ENCODE results near the gene KLHL22.

Gene KLHL22

GRCh38 chr22:20446383-20446970, 49.1 kb downstream of the KLHL22 start:
- Histone ChIP-seq H3K4me1 (ENCODE audit: control insufficient read depth, insufficient read depth, low read length) (no peaks in the 10 kb centered on the region), H3K27me3 (ENCODE audit: control insufficient read depth, insufficient read depth, low read length, poor library complexity, severe bottlenecking) (no peaks in the 10 kb centered on the region), H3K9me3 (ENCODE audit: control insufficient read depth, low read length) (no peaks in the 10 kb centered on the region), H3K27ac (ENCODE audit: insufficient read depth, low read depth, low read length, poor library complexity, severe bottlenecking) (no peak overlapping the region), H3K4me3 (ENCODE audit: insufficient read depth, low read depth, low read length) (no peak overlapping the region), H3K36me3 (ENCODE audit: control insufficient read depth, insufficient read depth, low read length) (peaks cover 3% of the 10 kb centered on the region)
- WGBS, 2 experiments: 96% methylated on average over 21 of the region's 21 CpGs

- WGBS, 2 experiments: 95 to 98% methylated on average over 4 of the region's 4 CpGs
- Histone ChIP-seq H3K27me3 (ENCODE audit: control insufficient read depth, insufficient read depth, low read length, poor library complexity, severe bottlenecking) (peaks cover 7% of the 10 kb centered on the region), H3K36me3 (ENCODE audit: control insufficient read depth, insufficient read depth, low read length) (peaks cover 3% of the 10 kb centered on the region), H3K27ac (ENCODE audit: insufficient read depth, low read depth, low read length, poor library complexity, severe bottlenecking) (no peak overlapping the region), H3K9me3 (ENCODE audit: control insufficient read depth, low read length) (no peaks in the 10 kb centered on the region), H3K4me1 (ENCODE audit: control insufficient read depth, insufficient read depth, low read length) (no peaks in the 10 kb centered on the region), H3K4me3 (ENCODE audit: insufficient read depth, low read depth, low read length) (no peak overlapping the region)
Measured at GRCh38 chr22:20444325-20444724, 51.3 kb downstream of the KLHL22 start.

DNA sequence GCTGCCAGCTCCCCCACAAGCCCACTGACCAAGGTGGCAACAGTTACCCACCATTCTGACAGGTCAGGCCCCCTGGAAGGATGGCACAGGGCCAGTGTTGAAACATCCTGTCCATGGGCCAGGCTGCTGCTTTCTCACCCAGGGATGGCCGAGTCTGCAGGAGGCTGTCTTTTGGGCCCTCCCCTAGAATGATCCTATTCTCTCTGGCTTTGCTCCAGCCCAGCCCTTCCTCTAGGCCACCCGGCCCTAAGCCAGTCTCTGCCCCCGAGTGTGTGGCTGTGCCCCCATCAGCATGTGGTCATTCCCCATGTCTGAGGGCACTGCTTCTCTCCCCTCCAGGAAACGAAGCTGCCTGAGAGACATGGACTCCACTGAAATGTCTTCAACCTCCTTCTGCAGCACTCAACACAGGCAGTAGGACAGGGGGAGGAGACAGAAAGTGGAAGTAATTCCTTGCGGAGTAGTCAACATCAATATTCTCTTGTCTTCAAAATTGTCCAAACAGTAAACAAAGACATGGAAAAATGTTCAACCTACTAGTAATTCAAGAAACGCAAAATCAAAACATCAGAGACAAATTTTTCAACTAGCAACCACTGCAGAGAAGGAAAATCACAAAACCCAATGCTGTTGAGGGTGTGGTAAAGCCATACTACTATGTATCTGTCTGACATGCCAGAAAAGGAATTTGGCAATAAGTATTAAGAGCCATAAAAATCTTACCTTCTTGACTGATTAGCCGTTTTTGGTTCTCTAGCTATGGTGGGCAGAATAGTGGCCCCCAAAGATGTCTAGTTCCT, 52.9 kb downstream of the KLHL22 start:
- Histone ChIP-seq H3K27me3 (ENCODE audit: control insufficient read depth, insufficient read depth, low read length, poor library complexity, severe bottlenecking) (peaks cover 24% of the 10 kb centered on the region), H3K4me1 (ENCODE audit: control insufficient read depth, insufficient read depth, low read length) (no peaks in the 10 kb centered on the region), H3K36me3 (ENCODE audit: control insufficient read depth, insufficient read depth, low read length) (peaks cover 3% of the 10 kb centered on the region), H3K27ac (ENCODE audit: insufficient read depth, low read depth, low read length, poor library complexity, severe bottlenecking) (no peak overlapping the region), H3K9me3 (ENCODE audit: control insufficient read depth, low read length) (no peaks in the 10 kb centered on the region), H3K4me3 (ENCODE audit: insufficient read depth, low read depth, low read length) (no peak overlapping the region)
- 90 to 91% methylated on average over 7 of the region's 7 CpGs for WGBS, 2 experiments

DNA sequence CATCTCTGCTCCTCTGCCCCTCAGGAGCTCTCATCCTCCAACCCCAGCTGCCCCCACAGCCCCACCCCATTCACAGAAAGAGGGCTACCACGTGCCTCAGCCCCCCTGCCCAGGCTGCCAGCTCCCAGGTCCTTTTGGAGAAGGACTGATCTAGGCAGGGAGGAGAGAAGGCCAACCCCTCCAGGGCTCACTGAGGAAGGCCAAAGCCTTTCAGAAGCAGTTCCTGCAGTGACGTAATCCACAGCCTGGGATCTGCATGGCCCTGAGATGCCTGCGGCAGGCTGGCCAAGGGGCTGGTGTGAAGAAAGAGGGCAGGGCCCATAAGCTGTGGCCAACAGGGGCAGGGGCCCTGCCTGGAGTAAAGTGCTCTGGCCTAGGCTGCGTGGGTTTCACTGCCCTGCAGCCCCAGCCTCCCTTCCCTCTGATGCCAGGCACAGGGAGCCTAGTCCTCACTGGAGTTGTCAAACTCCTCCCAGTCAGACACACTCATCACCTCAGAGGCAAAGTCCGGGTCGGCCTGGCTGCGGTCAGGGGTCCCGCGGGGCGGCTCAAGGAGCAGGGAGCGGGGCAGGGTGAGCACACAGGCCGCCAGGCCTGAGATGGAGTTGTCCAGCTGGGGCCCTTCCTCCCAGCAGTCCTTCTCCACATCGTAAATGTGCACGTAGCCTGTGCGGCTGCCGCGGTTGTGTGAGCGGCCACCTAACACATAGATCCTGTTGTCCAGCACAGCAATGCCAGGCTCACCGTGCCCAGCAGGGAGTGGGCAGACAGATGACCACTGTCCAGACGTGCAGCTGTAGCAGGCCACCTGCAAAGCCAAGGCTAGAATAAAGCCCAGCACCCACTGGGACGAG, 53.7 kb downstream of the KLHL22 start:
- WGBS, 2 experiments: 89 to 90% methylated on average over 21 of the region's 21 CpGs
- no peak overlapping the region for H3K27ac ChIP-seq (ENCODE audit: insufficient read depth, low read depth, low read length, poor library complexity, severe bottlenecking)

GRCh38 chr22:20440637-20441591, 54.7 kb downstream of the KLHL22 start:
- WGBS, 2 experiments: 70 to 76% methylated on average over 13 of the region's 13 CpGs
- Histone ChIP-seq H3K27me3 (ENCODE audit: control insufficient read depth, insufficient read depth, low read length, poor library complexity, severe bottlenecking) (peaks cover 41% of the 10 kb centered on the region), H3K4me3 (ENCODE audit: insufficient read depth, low read depth, low read length) (no peak overlapping the region), H3K27ac (ENCODE audit: insufficient read depth, low read depth, low read length, poor library complexity, severe bottlenecking) (no peak overlapping the region), H3K36me3 (ENCODE audit: control insufficient read depth, insufficient read depth, low read length) (peaks cover 3% of the 10 kb centered on the region), H3K4me1 (ENCODE audit: control insufficient read depth, insufficient read depth, low read length) (peaks cover 9% of the 10 kb centered on the region), H3K9me3 (ENCODE audit: control insufficient read depth, low read length) (no peaks in the 10 kb centered on the region)

More for the DNA sequence above, 53.7 kb downstream of the KLHL22 start:
- no peaks in the 10 kb centered on the region for H3K9me3 ChIP-seq (ENCODE audit: control insufficient read depth, low read length)
- H3K4me3 ChIP-seq (ENCODE audit: insufficient read depth, low read depth, low read length): no peak overlapping the region
- H3K36me3 ChIP-seq (ENCODE audit: control insufficient read depth, insufficient read depth, low read length): peaks cover 3% of the 10 kb centered on the region
- peaks cover 5% of the 10 kb centered on the region for H3K4me1 ChIP-seq (ENCODE audit: control insufficient read depth, insufficient read depth, low read length)
- H3K27me3 ChIP-seq (ENCODE audit: control insufficient read depth, insufficient read depth, low read length, poor library complexity, severe bottlenecking): peaks cover 32% of the 10 kb centered on the region

GRCh38 chr22:20439928-20440575, 55.5 kb downstream of the KLHL22 start:
- Histone ChIP-seq H3K27ac (ENCODE audit: insufficient read depth, low read depth, low read length, poor library complexity, severe bottlenecking) (no peak overlapping the region), H3K4me3 (ENCODE audit: insufficient read depth, low read depth, low read length) (no peak overlapping the region), H3K36me3 (ENCODE audit: control insufficient read depth, insufficient read depth, low read length) (peaks cover 3% of the 10 kb centered on the region), H3K27me3 (ENCODE audit: control insufficient read depth, insufficient read depth, low read length, poor library complexity, severe bottlenecking) (peaks cover 50% of the 10 kb centered on the region), H3K4me1 (ENCODE audit: control insufficient read depth, insufficient read depth, low read length) (peaks cover 9% of the 10 kb centered on the region), H3K9me3 (ENCODE audit: control insufficient read depth, low read length) (no peaks in the 10 kb centered on the region)
- 90 to 96% methylated on average over 5 of the region's 5 CpGs for WGBS, 2 experiments

GRCh38 chr22:20439556-20439927, 56.1 kb downstream of the KLHL22 start:
- H3K27ac ChIP-seq (ENCODE audit: insufficient read depth, low read depth, low read length, poor library complexity, severe bottlenecking): no peak overlapping the region
- no peaks in the 10 kb centered on the region for H3K9me3 ChIP-seq (ENCODE audit: control insufficient read depth, low read length)
- H3K27me3 ChIP-seq (ENCODE audit: control insufficient read depth, insufficient read depth, low read length, poor library complexity, severe bottlenecking): peaks cover 55% of the 10 kb centered on the region
- H3K36me3 ChIP-seq (ENCODE audit: control insufficient read depth, insufficient read depth, low read length): peaks cover 3% of the 10 kb centered on the region
- peaks cover 9% of the 10 kb centered on the region for H3K4me1 ChIP-seq (ENCODE audit: control insufficient read depth, insufficient read depth, low read length)
- H3K4me3 ChIP-seq (ENCODE audit: insufficient read depth, low read depth, low read length): no peak overlapping the region
- 92 to 93% methylated on average over 4 of the region's 4 CpGs for WGBS, 2 experiments

DNA sequence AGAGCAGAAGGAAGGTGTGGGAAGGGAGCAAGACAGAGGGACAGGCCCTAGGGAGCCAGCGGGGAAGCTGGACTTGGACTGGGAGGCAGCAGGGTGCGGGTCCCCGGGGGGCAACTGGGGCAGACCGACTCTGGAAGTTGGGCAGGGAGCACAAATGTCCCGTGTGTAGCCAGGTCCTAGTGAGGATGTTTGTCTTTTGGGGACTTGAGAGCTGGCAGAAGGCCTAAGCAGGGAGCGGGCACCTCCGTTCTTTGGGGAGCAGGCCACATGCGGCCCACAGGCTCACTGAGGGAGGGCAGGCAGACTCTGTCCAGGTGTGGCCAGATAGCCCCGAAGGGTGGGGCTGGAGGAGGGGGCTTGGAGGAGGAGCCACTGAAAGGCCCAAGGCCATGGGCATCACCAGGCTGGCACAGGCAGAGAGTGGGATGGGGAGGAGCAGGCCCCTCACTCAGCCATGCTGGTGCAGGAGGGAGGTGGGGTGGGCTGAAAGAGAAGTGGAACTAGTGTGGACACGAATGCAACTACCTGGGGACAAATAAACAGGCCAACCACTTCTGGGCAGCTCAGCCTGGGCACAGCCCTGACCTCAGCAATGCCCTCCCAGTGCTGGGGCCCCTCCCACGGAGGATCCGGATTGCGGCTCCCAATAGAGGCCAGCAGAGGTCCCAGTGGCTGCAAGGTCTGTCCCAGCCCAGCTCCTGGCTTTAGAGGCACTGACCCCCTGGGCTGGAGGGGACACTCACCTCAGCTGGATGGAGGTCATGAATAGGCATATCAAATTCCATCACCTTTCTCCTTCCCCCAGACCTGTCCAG, 56.7 kb downstream of the KLHL22 start:
- Histone ChIP-seq H3K27me3 (ENCODE audit: control insufficient read depth, insufficient read depth, low read length, poor library complexity, severe bottlenecking) (peaks cover 62% of the 10 kb centered on the region), H3K4me3 (ENCODE audit: insufficient read depth, low read depth, low read length) (no peak overlapping the region)
- 65 to 67% methylated on average over 13 of the region's 13 CpGs for WGBS, 2 experiments

DNA sequence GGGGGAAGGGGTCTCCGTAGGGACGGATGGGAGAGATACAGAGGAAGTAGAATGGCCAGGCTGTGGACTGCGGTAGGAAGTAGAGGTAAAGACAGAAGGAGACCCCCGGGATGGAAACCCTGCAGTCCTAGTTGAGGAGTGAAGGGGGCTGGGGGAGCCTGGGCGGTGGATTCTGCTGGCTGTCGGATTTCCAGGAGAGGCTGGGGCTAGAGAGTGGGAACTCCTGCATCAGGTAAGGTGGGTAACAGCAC, 57.2 kb downstream of the KLHL22 start:
- Histone ChIP-seq H3K36me3 (ENCODE audit: control insufficient read depth, insufficient read depth, low read length) (peaks cover 3% of the 10 kb centered on the region), H3K27me3 (ENCODE audit: control insufficient read depth, insufficient read depth, low read length, poor library complexity, severe bottlenecking) (peaks cover 67% of the 10 kb centered on the region), H3K27ac (ENCODE audit: insufficient read depth, low read depth, low read length, poor library complexity, severe bottlenecking) (no peak overlapping the region), H3K4me3 (ENCODE audit: insufficient read depth, low read depth, low read length) (peak overlapping the region; percentile 46), H3K9me3 (ENCODE audit: control insufficient read depth, low read length) (no peaks in the 10 kb centered on the region), H3K4me1 (ENCODE audit: control insufficient read depth, insufficient read depth, low read length) (peaks cover 9% of the 10 kb centered on the region)
- 25% methylated on average over 6 of the region's 6 CpGs for WGBS, 2 experiments

More for the DNA sequence above, 56.7 kb downstream of the KLHL22 start:
- H3K27ac ChIP-seq (ENCODE audit: insufficient read depth, low read depth, low read length, poor library complexity, severe bottlenecking): no peak overlapping the region
- H3K9me3 ChIP-seq (ENCODE audit: control insufficient read depth, low read length): no peaks in the 10 kb centered on the region
- peaks cover 9% of the 10 kb centered on the region for H3K4me1 ChIP-seq (ENCODE audit: control insufficient read depth, insufficient read depth, low read length)
- peaks cover 3% of the 10 kb centered on the region for H3K36me3 ChIP-seq (ENCODE audit: control insufficient read depth, insufficient read depth, low read length)

All from ectodermal cell (in vitro differentiated cells).